Activated CD4-positive, alpha-beta memory T cell treated with anti-CD3 and anti-CD28 coated beads, Interleukin-2, amount 10 ng/mL, durations not matched to agents 7 days and 5 days (primary cell): ENCODE results near the gene FXR1. TPM values are rescaled to one million over a fixed set of nuclear protein-coding genes. Genes with fewer than 3 reads are reported as not detected.
"Not testable (repeated sequence)": the region's sequence is repeated elsewhere in the genome, so short reads cannot be mapped to it uniquely, and the experiment has no call there.

Experiments used
- CTCF ChIA-PET: fragments of 350-600 bp; sonication (Branson Sonifier 250); formaldehyde crosslinking; loops from one replicate; lab custom pipeline; 2021; ENCODE audit warnings: antibody characterized with exemption, inconsistent platforms; lab: Charles Lee
- POLR2A ChIA-PET: fragments of 350-600 bp; sonication (Branson Sonifier 250); formaldehyde crosslinking; loops from one replicate; lab custom pipeline; 2021; ENCODE audit warnings: antibody characterized with exemption; lab: Charles Lee
- DNase-seq: peaks from one replicate; pipeline ENCODE4 v3.0.0-alpha.2; 2020
- H3K27ac Mint-ChIP-seq: one replicate; pipeline ENCODE4 v1.8.0; 2021; ENCODE audit warnings: mild to moderate bottlenecking, mixed read lengths
- H3K27me3 Mint-ChIP-seq: one replicate; pipeline ENCODE4 v1.8.0; 2021; ENCODE audit warnings: mixed read lengths
- H3K36me3 Mint-ChIP-seq: one replicate; pipeline ENCODE4 v1.8.0; 2021; ENCODE audit warnings: low read depth, mixed read lengths
- H3K4me1 Mint-ChIP-seq: one replicate; pipeline ENCODE4 v1.8.0; 2021; ENCODE audit warnings: mixed read lengths
- H3K4me3 Mint-ChIP-seq: one replicate; pipeline ENCODE4 v1.8.0; 2021; ENCODE audit warnings: mild to moderate bottlenecking, mixed read lengths
- H3K9me3 Mint-ChIP-seq: one replicate; pipeline ENCODE4 v1.8.0; 2021; ENCODE audit warnings: mixed read lengths
- total RNA-seq, 2 experiments: library from RNA; stranded (reverse); gene quantifications; one replicate each; pipeline ENCODE4 v1.2.3, GENCODE V29; 2021

Gene FXR1
- 100 to 1,000 TPM; 127 to 134 TPM for total RNA-seq

DNA sequence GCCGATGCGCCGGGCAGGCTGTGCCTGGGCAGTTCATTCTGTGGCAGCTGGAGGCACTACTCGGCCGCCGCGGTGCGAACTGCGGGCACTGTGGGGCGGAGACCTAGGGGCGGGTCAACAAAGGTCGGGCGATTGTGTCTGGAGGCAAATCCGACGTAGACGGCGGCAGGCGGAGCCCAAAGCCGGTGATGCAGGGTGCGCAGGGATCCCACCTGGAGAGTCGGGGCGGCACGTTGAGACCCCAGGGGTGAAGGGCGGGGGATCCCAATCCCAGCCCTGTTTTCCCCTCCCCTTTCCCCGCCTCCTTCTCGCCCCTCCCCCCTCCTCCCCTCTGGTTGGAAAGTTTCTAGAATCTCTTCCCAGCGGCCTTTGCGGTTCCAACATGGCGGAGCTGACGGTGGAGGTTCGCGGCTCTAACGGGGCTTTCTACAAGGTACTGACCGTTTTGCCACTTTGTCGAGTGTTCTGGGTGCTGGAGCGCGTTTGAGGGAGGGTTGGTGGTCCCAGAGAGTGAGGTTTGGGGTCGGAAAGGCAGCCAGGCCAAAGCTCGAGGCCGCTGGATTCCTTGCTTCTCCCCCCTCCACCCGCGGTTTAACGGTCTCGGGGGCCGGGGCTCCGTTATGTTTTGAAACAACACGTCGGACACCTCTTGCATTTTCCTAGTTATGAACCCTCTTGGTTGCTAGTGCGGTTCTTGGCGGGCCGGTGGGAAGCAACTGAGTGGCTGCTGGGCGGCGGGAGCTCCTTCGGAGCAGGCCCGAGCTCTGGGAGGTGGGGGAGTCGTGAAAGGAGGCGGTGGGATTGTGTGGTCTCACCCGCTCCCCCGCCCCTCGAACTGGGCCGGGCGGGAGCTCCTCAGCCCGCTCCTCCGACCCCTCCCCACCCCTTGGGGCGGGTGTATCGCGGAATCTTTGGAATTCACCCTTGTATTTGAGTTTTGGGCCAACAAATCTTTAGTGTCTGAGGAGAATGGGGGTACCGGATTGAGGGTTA lies at the start of gene FXR1:
Gene FXR1, plus strand, starts transcription at position 367 of the 993 bp plus-strand sequence. Its CDS starts 16 bp downstream, at position 383.
- Mint-ChIP-seq H3K4me3 (peak within 1 kb of the TSS; percentile 89), H3K9me3 (no peaks in the 10 kb centered on the region), H3K36me3 (peaks cover 30% of the 10 kb centered on the region), H3K27me3 (no peaks in the 10 kb centered on the region), H3K4me1 (peaks cover 44% of the 10 kb centered on the region), H3K27ac (peak within 1 kb of the TSS; percentile 76)
- ChIA-PET CTCF (interaction anchor here (0.6 to 2.2 kb wide), 14 partner anchors 10 to 822 kb away, joined by 3 to 13 read pairs (median 4); partner anchors contain the start of genes CCDC39 and DNAJC19), POLR2A (interaction anchor here (0.6 to 2.9 kb wide), 25 partner anchors 9 to 1588 kb away, joined by 3 to 20 read pairs (median 4); partner anchors contain the start of genes DNAJC19, MRPL47, NDUFB5 and TTC14)
- peak; percentile 92 for DNase-seq

DNA sequence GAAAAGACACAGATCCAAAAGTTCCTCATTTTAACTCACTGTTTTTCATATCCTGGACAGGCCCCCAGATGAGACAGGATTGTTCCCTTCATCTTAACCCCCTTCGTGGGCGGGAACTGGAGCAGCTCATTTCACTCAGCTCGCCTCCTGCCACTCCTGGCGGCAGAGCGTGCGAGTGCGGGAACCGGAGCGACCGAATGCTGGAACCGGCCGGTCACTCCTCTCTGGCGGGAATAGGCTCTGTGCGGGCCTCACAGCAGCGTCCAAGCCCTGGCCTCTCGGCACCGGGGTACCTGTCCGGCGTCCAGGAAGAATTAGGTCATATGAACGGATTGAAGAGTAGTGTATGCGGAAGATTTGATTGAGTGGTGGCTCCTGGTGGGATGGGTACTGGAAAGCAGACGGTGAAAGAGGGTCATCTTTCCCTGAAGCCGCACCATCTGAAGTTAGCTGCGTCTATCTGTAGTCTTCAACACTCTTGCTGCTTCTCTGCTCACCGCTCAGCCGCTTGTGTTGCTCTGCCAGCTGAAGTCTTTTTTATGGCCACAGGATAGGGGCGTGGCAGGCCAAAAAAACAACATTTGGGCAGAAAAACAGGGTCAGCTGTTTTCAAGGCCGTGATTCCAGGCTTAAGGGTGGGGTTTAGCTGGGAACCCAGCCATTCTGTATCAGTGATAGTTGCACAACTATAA lies 42.3 kb upstream of the FXR1 start:
- ChIA-PET CTCF (no interaction called here), POLR2A (no interaction called here)
- Mint-ChIP-seq H3K4me1 (no peaks in the 10 kb centered on the region), H3K36me3 (no peaks in the 10 kb centered on the region), H3K9me3 (no peaks in the 10 kb centered on the region), H3K4me3 (no peak overlapping the region), H3K27me3 (peaks cover 16% of the 10 kb centered on the region), H3K27ac (no peak overlapping the region)
- no peak for DNase-seq

DNA sequence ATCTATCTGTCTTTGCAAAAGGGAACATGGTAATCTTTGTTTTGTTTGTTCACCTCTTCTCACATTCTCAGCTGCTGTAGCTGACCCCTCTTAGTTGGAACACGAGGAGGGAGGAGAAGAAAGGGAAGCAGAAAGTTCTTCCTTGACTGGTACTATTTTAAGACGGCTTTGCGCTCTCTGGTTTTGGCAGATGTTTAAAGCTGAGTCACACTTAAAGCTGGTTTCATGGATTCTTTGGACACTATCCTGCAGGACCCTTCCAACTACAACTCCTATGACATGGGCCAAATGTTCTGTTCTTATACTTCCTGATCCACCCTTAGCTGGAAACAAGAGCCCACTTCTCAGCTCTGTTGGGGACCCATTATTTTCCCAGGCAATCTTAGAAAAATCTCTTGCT lies 40.6 kb upstream of the FXR1 start:
- H3K27me3 Mint-ChIP-seq, result peaks cover 18% of the 10 kb centered on the region
- H3K4me3 Mint-ChIP-seq, result no peak overlapping the region
- ChIA-PET CTCF (no interaction called here), POLR2A (no interaction called here)
- H3K9me3 Mint-ChIP-seq, result no peaks in the 10 kb centered on the region
- no peak for DNase-seq
- no peak overlapping the region for H3K27ac Mint-ChIP-seq
- H3K36me3 Mint-ChIP-seq, result no peaks in the 10 kb centered on the region
- no peaks in the 10 kb centered on the region for H3K4me1 Mint-ChIP-seq

DNA sequence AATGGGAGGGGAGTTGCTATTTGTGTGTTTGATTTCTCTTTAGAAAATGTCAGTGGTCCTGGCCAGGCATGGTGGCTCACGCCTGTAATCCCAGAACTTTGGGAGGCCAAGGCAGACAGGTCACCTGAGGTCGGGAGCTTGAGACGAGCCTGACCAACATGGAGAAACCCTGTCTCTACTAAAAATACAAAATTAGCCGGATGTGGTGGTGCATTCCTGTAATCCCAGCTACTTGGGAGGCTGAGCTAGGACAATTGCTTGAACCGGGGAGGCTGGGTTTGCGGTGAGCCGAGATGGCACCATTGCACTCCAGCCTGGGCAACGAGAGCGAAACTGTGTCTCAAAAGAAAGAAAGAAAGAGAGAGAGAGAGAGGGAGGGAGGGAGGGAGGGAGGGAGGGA lies 40.0 kb upstream of the FXR1 start:
- DNase-seq, H3K4me1 Mint-ChIP-seq, H3K27ac Mint-ChIP-seq, CTCF ChIA-PET, H3K36me3 Mint-ChIP-seq, POLR2A ChIA-PET, H3K4me3 Mint-ChIP-seq, H3K9me3 Mint-ChIP-seq: not testable (repeated sequence)
- H3K27me3 Mint-ChIP-seq, result peaks cover 18% of the 10 kb centered on the region

DNA sequence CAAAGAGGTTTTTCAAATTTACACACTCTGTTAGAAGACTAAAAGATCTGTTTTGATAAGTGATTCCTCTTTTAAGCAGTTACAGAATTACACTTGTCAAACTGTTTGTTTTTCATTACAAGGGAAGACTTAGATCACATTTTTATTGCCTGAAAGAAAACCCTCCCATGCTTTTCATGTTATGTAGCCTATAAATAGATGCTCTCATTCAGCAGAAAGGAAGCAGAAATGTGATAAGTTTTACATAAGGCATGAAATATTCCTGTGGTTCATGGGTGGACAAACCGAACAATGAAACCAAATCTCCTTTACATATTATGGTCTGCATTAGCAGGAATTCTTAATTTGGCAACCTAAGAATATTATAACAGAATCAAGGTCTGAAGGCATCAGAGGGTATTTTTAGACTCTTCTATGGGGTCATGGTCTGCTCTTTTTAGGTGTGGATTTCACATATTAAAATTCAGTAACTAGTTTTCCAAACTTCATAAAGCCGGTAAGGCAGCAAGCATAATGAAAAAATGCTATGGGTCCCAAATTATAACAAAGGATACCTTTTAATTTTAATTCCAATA lies 37.3 kb upstream of the FXR1 start:
- ChIA-PET POLR2A (no interaction called here), CTCF (no interaction called here)
- peaks cover 12% of the 10 kb centered on the region for H3K27me3 Mint-ChIP-seq
- no peaks in the 10 kb centered on the region for H3K36me3 Mint-ChIP-seq
- H3K4me1 Mint-ChIP-seq, result no peaks in the 10 kb centered on the region
- no peak overlapping the region for H3K4me3 Mint-ChIP-seq
- no peak for DNase-seq
- H3K27ac Mint-ChIP-seq, result no peak overlapping the region
- H3K9me3 Mint-ChIP-seq, result no peaks in the 10 kb centered on the region

DNA sequence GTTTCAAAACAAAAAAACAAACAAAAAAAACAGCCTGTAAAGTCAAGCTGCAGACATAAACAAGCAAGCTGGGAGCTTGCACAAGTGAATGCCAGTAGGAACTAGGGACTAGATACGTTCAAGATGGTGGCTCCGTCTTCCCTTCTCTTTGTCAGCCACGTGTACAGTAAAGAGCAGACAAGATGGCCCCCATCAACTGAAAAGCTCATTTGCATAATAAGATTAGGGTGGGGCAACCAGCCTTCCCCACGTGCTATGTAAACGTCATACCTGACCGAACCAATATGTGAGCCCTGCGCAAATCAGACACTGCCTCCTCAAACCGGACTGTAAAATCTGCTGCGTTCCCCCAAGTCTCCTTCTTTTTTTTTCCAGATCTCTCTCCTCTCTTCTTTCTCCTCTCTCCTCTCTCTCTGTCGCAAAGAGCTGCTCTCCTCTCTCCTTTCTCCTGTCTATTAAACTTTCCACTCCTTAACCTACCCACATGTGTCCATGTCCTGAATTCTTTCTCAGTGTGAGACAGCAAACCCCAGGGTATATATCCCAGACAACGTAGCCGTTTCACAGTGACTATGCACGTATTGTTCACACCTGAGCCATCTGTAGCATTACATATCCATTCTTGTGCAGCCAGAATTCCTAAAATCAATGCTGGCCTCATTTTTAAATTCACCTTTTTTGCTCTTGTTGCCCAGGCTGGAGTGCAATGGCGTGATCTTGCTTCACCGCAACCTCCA lies 31.2 kb upstream of the FXR1 start:
- no peak overlapping the region for H3K4me3 Mint-ChIP-seq
- no peaks in the 10 kb centered on the region for H3K9me3 Mint-ChIP-seq
- no peaks in the 10 kb centered on the region for H3K36me3 Mint-ChIP-seq
- H3K4me1 Mint-ChIP-seq, result no peaks in the 10 kb centered on the region
- CTCF ChIA-PET, result no interaction called here
- peaks cover 9% of the 10 kb centered on the region for H3K27me3 Mint-ChIP-seq
- POLR2A ChIA-PET, result no interaction called here
- no peak overlapping the region for H3K27ac Mint-ChIP-seq
- no peak for DNase-seq

DNA sequence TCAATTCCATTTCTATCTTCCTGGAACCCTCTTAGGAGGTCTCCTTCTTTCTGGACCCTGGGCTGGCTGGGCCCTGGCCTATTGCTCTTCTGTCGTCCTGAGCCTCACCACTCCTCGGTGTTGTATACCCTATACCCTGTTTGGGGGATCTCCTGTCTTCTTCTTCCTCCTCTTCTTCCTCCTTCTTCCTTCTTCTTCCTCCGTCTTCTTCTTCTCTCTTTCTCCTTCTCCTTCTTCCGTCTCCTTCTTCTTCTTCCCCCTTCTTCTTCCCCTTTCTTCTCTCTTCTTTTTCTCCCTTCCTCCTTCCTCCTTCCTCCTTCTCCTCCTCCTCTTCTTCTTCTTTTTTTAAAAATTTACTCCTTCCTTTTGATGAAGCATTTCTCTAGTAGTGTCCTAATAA lies 30.4 kb upstream of the FXR1 start:
- no peaks in the 10 kb centered on the region for H3K4me1 Mint-ChIP-seq
- no peaks in the 10 kb centered on the region for H3K36me3 Mint-ChIP-seq
- no peak for DNase-seq
- H3K4me3 Mint-ChIP-seq, result no peak overlapping the region
- H3K27me3 Mint-ChIP-seq, result peaks cover 6% of the 10 kb centered on the region
- no peaks in the 10 kb centered on the region for H3K9me3 Mint-ChIP-seq
- POLR2A ChIA-PET, result no interaction called here
- CTCF ChIA-PET, result no interaction called here
- H3K27ac Mint-ChIP-seq, result no peak overlapping the region

DNA sequence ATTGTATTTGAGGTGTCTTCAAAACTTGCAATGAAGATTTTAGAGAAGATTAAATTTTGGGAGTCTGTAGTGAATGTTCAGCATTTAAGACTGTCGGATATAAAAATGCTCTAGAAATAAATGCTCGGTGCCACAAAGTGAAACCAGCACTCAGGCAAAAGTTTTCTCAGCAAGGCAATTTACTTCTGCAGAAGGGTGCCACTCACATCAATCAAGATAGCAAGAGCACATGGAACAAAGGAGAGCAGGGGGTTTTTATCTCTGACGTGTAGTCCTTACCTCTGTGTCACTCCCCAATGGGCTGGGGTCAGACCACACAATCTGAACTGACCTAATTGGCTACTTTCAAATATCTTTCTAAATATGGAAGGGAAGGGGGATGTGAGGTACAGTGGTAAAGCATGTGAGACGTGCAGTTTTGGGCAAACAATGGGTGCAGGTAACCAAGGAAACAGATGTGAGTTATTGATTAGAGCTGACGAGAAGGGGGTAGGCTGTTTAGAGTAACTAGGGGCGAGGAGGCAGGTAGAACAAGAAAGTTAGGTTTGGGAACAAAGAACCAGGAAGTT lies 23.4 kb upstream of the FXR1 start:
- no peaks in the 10 kb centered on the region for H3K4me1 Mint-ChIP-seq
- CTCF ChIA-PET, result no interaction called here

DNA sequence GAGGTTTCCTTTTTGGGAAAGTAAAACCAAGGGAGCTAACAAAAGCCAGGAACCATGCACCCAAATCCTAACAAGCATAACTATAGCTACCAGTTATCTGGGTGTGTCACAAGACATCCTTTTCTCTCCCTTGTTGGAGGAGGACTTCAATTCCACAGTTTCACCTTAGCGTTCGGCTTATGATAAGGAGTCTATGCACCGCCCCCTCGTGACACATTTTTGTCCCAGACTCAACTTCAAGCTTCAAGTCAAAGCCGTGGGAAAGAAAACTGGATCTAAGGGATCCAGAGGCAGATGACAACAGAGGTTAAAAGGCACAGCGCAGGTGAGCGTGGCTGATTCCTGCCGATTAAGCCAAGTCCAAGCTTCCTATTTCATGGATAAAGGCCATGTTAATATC lies 13.9 kb upstream of the FXR1 start:
- H3K9me3 Mint-ChIP-seq, result peaks cover 4% of the 10 kb centered on the region
- ChIA-PET POLR2A (interaction anchor here (0.7 kb wide), 1 partner anchor 15 kb away, joined by 4 read pairs; no protein-coding TSS in a partner anchor), CTCF (no interaction called here)
- H3K27me3 Mint-ChIP-seq, result peaks cover 1% of the 10 kb centered on the region
- H3K36me3 Mint-ChIP-seq, result no peaks in the 10 kb centered on the region
- no peak overlapping the region for H3K4me3 Mint-ChIP-seq
- no peaks in the 10 kb centered on the region for H3K4me1 Mint-ChIP-seq
- no peak for DNase-seq
- H3K27ac Mint-ChIP-seq, result no peak overlapping the region

More for the DNA sequence above, 23.4 kb upstream of the FXR1 start:
- no peak overlapping the region for H3K4me3 Mint-ChIP-seq
- H3K36me3 Mint-ChIP-seq, result no peaks in the 10 kb centered on the region
- DNase-seq, result no peak
- peaks cover 10% of the 10 kb centered on the region for H3K9me3 Mint-ChIP-seq
- POLR2A ChIA-PET, result no interaction called here
- H3K27ac Mint-ChIP-seq, result no peak overlapping the region
- H3K27me3 Mint-ChIP-seq, result no peaks in the 10 kb centered on the region

DNA sequence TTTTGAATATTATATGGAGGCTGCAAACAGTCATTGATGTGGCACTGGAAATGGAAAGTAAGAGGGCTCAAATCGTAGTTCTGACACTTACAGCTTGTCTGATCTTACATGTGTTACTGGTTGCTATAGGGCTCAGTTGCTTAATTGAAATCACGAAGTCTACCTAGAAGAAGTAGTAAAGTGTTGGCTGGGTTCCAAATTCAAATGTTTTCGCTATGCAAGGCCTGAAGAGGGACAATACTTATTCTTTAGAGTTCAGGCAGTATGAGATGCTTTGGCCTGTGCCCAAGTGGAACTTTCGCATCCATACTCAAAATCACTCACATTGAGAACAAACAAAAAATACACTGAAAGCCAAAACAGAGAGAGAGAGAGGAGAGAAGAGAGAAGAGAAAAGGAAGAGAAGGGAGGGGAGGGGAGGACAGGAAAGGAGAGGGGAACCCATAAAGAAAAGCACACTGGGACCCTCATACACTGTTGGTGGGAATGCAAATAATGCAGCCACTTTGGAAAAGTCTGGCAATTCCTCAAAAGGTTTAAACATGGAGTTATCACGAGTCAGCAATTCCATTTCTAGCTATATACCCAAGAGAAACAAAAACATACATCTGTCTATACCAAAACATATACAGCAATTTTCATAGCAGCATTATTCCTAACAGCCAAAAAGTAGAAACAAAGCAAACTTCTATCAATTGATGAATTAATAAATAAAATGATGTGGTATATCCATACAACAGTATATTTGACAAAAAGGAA lies 2.9 kb upstream of the FXR1 start:
- CTCF ChIA-PET, result no interaction called here
- Mint-ChIP-seq H3K27me3 (no peaks in the 10 kb centered on the region), H3K36me3 (peaks cover 6% of the 10 kb centered on the region), H3K27ac (no peak overlapping the region), H3K4me1 (peaks cover 23% of the 10 kb centered on the region), H3K9me3 (peaks cover 3% of the 10 kb centered on the region), H3K4me3 (no peak overlapping the region)
- DNase-seq, result no peak
- POLR2A ChIA-PET, result no interaction called here

DNA sequence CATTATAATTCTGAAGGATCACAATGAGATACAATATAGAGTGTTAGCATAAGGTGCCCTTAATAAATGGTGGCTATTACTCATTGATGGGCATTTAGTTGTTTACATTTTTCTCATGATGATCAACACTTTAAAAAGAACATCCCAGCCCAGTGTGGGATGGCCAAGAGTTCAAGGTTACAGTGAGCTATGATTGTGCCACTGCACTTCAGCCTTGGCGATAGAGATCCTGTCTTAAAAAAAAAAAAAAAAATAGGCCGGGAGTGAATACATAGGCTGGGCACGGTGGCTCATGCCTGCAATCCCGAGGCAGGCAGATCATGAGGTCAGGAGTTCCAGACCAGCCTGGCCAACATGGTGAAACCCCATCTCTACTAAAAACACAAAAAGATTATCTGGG lies 1.6 kb upstream of the FXR1 start:
- ChIA-PET POLR2A (no interaction called here), CTCF (no interaction called here)
- DNase-seq, result no peak
- no peak overlapping the region for H3K27ac Mint-ChIP-seq
- no peaks in the 10 kb centered on the region for H3K27me3 Mint-ChIP-seq
- peaks cover 18% of the 10 kb centered on the region for H3K36me3 Mint-ChIP-seq
- peaks cover 35% of the 10 kb centered on the region for H3K4me1 Mint-ChIP-seq
- H3K4me3 Mint-ChIP-seq, result no peak overlapping the region
- H3K9me3 Mint-ChIP-seq, result peaks cover 3% of the 10 kb centered on the region
